Heart left ventricle (tissue), 16 donors: Measurements from ENCODE around the gene PRR5. TPM values are rescaled to one million over a fixed set of nuclear protein-coding genes. Genes with fewer than 3 reads are reported as not detected.

Experiments used
- ATAC-seq, 4 donors: fragments of 200-7000 bp; cut with Tn5 transposase; one replicate each; pipeline ENCODE4 v1.9.1; 2020 to 2022; ENCODE audit warnings: moderate library complexity in 4 of 4, mild to moderate bottlenecking in 3 of 4, moderate number of reproducible peaks in 1 of 4
- DNase-seq, 5 donors: peaks; one replicate each; pipeline ENCODE4 v3.0.0-alpha.2; 2020
- H3K27ac ChIP-seq, 12 donors: fragments of 200-600 bp; sonication (generic) in 4 of 12; one replicate each; pipeline versions ENCODE4 v1.5.0 to v1.8.0; 2016 to 2022; ENCODE audit warnings: mild to moderate bottlenecking in 2 of 12
- H3K27me3 ChIP-seq, 9 donors: fragments of 200-600 bp; sonication (generic) in 2 of 9; one replicate each; pipeline versions ENCODE4 v1.5.1 to v1.8.0; 2016 to 2022; ENCODE audit warnings: mild to moderate bottlenecking in 3 of 9
- H3K36me3 ChIP-seq, 9 donors: fragments of 200-600 bp; sonication (generic) in 2 of 9; one replicate each; pipeline versions ENCODE4 v1.5.0 to v1.8.0; 2018 to 2022; ENCODE audit warnings: mild to moderate bottlenecking in 2 of 9
- H3K4me1 ChIP-seq, 12 donors: fragments of 200-600 bp; sonication (generic) in 4 of 12; one replicate each; pipeline versions ENCODE4 v1.5.0 to v1.8.0; 2016 to 2022; ENCODE audit warnings: mild to moderate bottlenecking in 3 of 12
- H3K4me3 ChIP-seq, 12 donors: fragments of 200-600 bp; sonication (generic) in 4 of 12; one replicate each; pipeline versions ENCODE4 v1.5.0 to v1.8.0; 2017 to 2022; ENCODE audit warnings: mild to moderate bottlenecking in 9 of 12, moderate library complexity in 4 of 12
- H3K9me3 ChIP-seq, 12 donors: fragments of 200-600 bp; sonication (generic) in 4 of 12; one replicate each; pipeline versions ENCODE4 v1.5.0 to v1.8.0; 2016 to 2022; ENCODE audit warnings: mild to moderate bottlenecking in 1 of 12
- CTCF ChIP-seq, 12 donors: fragments of 200-600 bp; sonication (generic) in 4 of 12; IDR thresholded peaks; one replicate each; pipeline versions ENCODE4 v1.5.0 to v1.8.0; 2018 to 2022; ENCODE audit warnings: antibody characterized with exemption in 12 of 12, mild to moderate bottlenecking in 5 of 12
- POLR2A ChIP-seq, 2 donors: fragments of 450-650 bp; IDR thresholded peaks; one replicate each; pipeline ENCODE4 v1.6.1; 2017; ENCODE audit warnings: antibody characterized with exemption in 2 of 2, mild to moderate bottlenecking in 2 of 2, moderate library complexity in 2 of 2
- WGBS, 4 donors: extraction: QIAGEN DNeasy Blood & Tissue Kit in 2 of 4; methylation state at CpG; one replicate each; pipeline versions ENCODE4 v1.1.5 to v1.1.7; 2013 to 2018; 5-methylcytosine and 5-hydroxymethylcytosine counted together
- intact Hi-C, 10 donors: fragments of 100-400 bp; cut with DNase I; formaldehyde crosslinking; loops; one replicate each; pipeline versions ENCODE4 v1.11.1 to v1.14.2; 2022
- polyA plus RNA-seq, 2 donors: library from polyadenylated mRNA; stranded (reverse); fragments of 200-250 nt; gene quantifications; one replicate each; pipeline ENCODE4 v1.2.3, GENCODE V29; 2013
- total RNA-seq, 9 donors: library from RNA; depleted of rRNA in 2 of 9; stranded (reverse); fragments of >200 nt in 2 of 9; fragmentation: NEBNext Ultra II Directional in 3 of 9; extraction: Animal tissue kit (Norgen Biotek cat#: 25700) in 3 of 9; gene quantifications; one replicate each; pipeline versions ENCODE4 v1.1.0 to v1.2.4, GENCODE V29; 2016 to 2023
- donor health status: ischemic (EF 13 %, LVEDD 7.1; RV severe dilation, severe dysfunction).
- donor health status: healthy with polysubstance abuse.
- donor health status: DM: no; HTN: yes; CAD: no.
- donor health status: DM: no; HTN: no; CAD: no.
- donor health status: ischemic (EF 25% LVEDD 6.9; RV normal size, moderate dysfunction).
- donor health status: ischemic (EF 25% LVEDD 5.7; RV mildly dilated, moderate dysfunction).
- donor health status: healthy.
- donor health status: DM: yes; HTN: yes; CAD: no.
- donor health status: ischemic (EF 35%, LVEDD 5.7; RV mildly dilated, moderate dysfunction).
- donor health status: nonischemic (EF 11% LVEDD 7.7; RV severe dilation, severe dysfunction).
- donor health status: DM: yes; HTN: yes; CAD: no.
- donor health status: PGD.
- donor health status: ischemic (EF 29% LVEDD 5.4; RV normal size, mild dysfunction).
- donor health status: nonischemic (EF 23%, LVEDD 6.1; RV moderate dilation, normal function).

The PRR5 gene
- total and polyA plus RNA-seq, 11 donors, result 1.6 to 9.5 (median 2.2) TPM

- Histone ChIP-seq H3K9me3 (no peaks in the 10 kb centered on the region), H3K27ac (no peak overlapping the region), H3K27me3 (peaks cover 0 to 19% (median 5%) of the 10 kb centered on the region in 9 donors), H3K4me3 (no peak overlapping the region), H3K4me1 (no peaks in the 10 kb centered on the region), H3K36me3 (no peaks in the 10 kb centered on the region)
- ATAC-seq, result no peak
- no peak for DNase-seq
- no peak for TF ChIP-seq POLR2A (IDR thresholded peaks at IDR 0.05)
- no peak for TF ChIP-seq CTCF (IDR thresholded peaks at IDR 0.05)
- intact Hi-C loops, result no loop called here
- WGBS, 4 donors, result 88 to 90% (median 88%) methylated on average over 11 to 18 of the region's 18 CpGs
Measured at GRCh38 chr22:44759430-44760310, 57.7 kb downstream of the PRR5 start.

- H3K9me3 ChIP-seq, result no peaks in the 10 kb centered on the region
- no peak overlapping the region for H3K4me3 ChIP-seq
- H3K4me1 ChIP-seq, result no peaks in the 10 kb centered on the region
- intact Hi-C loops, result no loop called here
- no peak for DNase-seq
- WGBS, 4 donors, result 36 to 48% (median 42%) methylated on average over 5 of the region's 5 CpGs
- no peak for ATAC-seq
- TF ChIP-seq CTCF (IDR thresholded peaks at IDR 0.05), result no peak
- TF ChIP-seq POLR2A (IDR thresholded peaks at IDR 0.05), result no peak
- no peaks in the 10 kb centered on the region for H3K36me3 ChIP-seq
- H3K27ac ChIP-seq, result no peak overlapping the region
- peaks cover 0 to 11% (median under 1%) of the 10 kb centered on the region in 9 donors for H3K27me3 ChIP-seq
Measured at GRCh38 chr22:44760476-44760875, 58.5 kb downstream of the PRR5 start.

- ATAC-seq (no peak), DNase-seq (no peak)
- H3K27ac ChIP-seq, result no peak overlapping the region
- no peaks in the 10 kb centered on the region for H3K4me1 ChIP-seq
- H3K9me3 ChIP-seq, result no peaks in the 10 kb centered on the region
- H3K4me3 ChIP-seq, result no peak overlapping the region
- 73 to 90% (median 85%) methylated on average over 10 of the region's 10 CpGs for WGBS, 4 donors
- peaks cover 0 to 8% (median 0%) of the 10 kb centered on the region in 9 donors for H3K27me3 ChIP-seq
- no peak for TF ChIP-seq CTCF (IDR thresholded peaks at IDR 0.05)
- TF ChIP-seq POLR2A (IDR thresholded peaks at IDR 0.05), result no peak
- H3K36me3 ChIP-seq, result no peaks in the 10 kb centered on the region
- intact Hi-C loops, result no loop called here
Measured at GRCh38 chr22:44761025-44761424, 59.0 kb downstream of the PRR5 start.

- WGBS, 4 donors, result 89 to 93% (median 90%) methylated on average over 17 of the region's 17 CpGs
- peaks cover 0 to 3% (median 0%) of the 10 kb centered on the region in 12 donors for H3K9me3 ChIP-seq
- TF ChIP-seq POLR2A (IDR thresholded peaks at IDR 0.05) (no peak), CTCF (IDR thresholded peaks at IDR 0.05) (no peak)
- no peak overlapping the region for H3K27ac ChIP-seq
- intact Hi-C loops, result no loop called here
- no peaks in the 10 kb centered on the region for H3K4me1 ChIP-seq
- DNase-seq (no peak), ATAC-seq (no peak)
- H3K36me3 ChIP-seq, result no peaks in the 10 kb centered on the region
- H3K4me3 ChIP-seq, result no peak overlapping the region
- H3K27me3 ChIP-seq, result peaks cover 0 to 3% (median 0%) of the 10 kb centered on the region in 9 donors
Measured at GRCh38 chr22:44764373-44764772, 62.4 kb downstream of the PRR5 start.
